ENCODE data around the gene NLRP1.

NLRP1 gene

DNA sequence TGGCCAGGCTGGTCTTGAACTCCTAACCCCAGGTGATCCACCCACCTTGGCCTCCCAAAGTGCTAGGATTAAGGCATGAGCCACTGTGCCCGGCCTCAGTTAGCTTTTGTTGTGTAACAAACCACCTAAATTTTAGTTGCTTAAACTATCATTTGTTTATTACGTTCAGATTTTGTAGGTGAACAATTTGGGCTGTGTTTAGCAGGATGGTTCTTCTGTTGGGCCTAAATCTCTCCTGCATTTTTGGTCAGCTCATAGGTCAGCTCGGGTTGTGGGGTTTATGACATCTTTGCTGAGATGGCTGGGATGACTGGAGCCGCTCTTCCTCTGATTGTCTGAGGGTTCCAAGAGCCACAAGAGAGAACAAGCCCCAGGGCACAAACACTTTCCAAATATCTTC lies 21.1 kb upstream of the NLRP1 start:
- DNase-seq (no peak), ATAC-seq (replicated peaks) (no peak)
- H3K27ac Mint-ChIP-seq = no peak overlapping the region
- H3K36me3 Mint-ChIP-seq = no peaks in the 10 kb centered on the region
- no peaks in the 10 kb centered on the region for H3K4me1 Mint-ChIP-seq
- peaks cover 24 to 49% of the 10 kb centered on the region in 2 donors for H3K27me3 Mint-ChIP-seq
- H3K9me3 Mint-ChIP-seq = no peaks in the 10 kb centered on the region
- no peak overlapping the region for H3K4me3 Mint-ChIP-seq

- Mint-ChIP-seq H3K27ac (no peak overlapping the region), H3K27me3 (peaks cover 47 to 57% of the 10 kb centered on the region in 2 donors), H3K4me3 (no peak overlapping the region), H3K9me3 (no peaks in the 10 kb centered on the region), H3K4me1 (no peaks in the 10 kb centered on the region), H3K36me3 (no peaks in the 10 kb centered on the region)
- ATAC-seq (replicated peaks) (no peak), DNase-seq (no peak)
These were observed 15.7 kb upstream of the NLRP1 start for GRCh38 chr17:5600041-5600440.

GRCh38 chr17:5598457-5598856 lies 14.1 kb upstream of the NLRP1 start:
- no peaks in the 10 kb centered on the region for H3K36me3 Mint-ChIP-seq
- no peak overlapping the region for H3K27ac Mint-ChIP-seq
- ATAC-seq (replicated peaks) (no peak), DNase-seq (no peak)
- no peak overlapping the region for H3K4me3 Mint-ChIP-seq
- H3K9me3 Mint-ChIP-seq = no peaks in the 10 kb centered on the region
- H3K27me3 Mint-ChIP-seq = peaks cover 51 to 63% of the 10 kb centered on the region in 2 donors
- no peaks in the 10 kb centered on the region for H3K4me1 Mint-ChIP-seq

DNA sequence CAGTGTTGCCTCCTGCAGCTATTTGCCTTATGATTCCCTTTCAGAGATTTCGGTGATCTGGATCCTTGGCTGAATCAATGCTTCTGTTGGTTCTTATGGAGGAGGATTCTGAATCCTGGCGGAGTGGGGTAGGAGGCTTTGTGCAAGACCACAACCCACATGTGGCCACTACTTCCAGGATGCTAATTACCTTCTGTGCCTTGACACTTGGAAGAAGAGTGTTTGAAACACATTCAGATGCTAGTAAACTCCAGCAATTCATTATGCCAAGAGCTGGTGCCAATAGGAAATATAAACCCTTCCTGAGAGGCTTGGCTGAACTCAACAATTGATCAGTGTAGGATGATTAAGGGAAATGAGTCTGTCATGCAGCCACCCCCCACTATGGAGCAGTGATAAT lies 12.1 kb upstream of the NLRP1 start:
- Mint-ChIP-seq H3K9me3 (no peaks in the 10 kb centered on the region), H3K4me3 (no peak overlapping the region), H3K27ac (no peak overlapping the region), H3K27me3 (peaks cover 45 to 54% of the 10 kb centered on the region in 2 donors), H3K36me3 (no peaks in the 10 kb centered on the region), H3K4me1 (no peaks in the 10 kb centered on the region)
- no peak for DNase-seq
- no peak for ATAC-seq (replicated peaks)

GRCh38 chr17:5595831-5596230 lies 11.5 kb upstream of the NLRP1 start:
- no peak overlapping the region for H3K4me3 Mint-ChIP-seq
- H3K4me1 Mint-ChIP-seq = no peaks in the 10 kb centered on the region
- no peaks in the 10 kb centered on the region for H3K36me3 Mint-ChIP-seq
- H3K9me3 Mint-ChIP-seq = no peaks in the 10 kb centered on the region
- DNase-seq (no peak), ATAC-seq (replicated peaks) (no peak)
- H3K27ac Mint-ChIP-seq = no peak overlapping the region
- peaks cover 39 to 48% of the 10 kb centered on the region in 2 donors for H3K27me3 Mint-ChIP-seq

GRCh38 chr17:5592382-5592781 lies 8.1 kb upstream of the NLRP1 start:
- Mint-ChIP-seq H3K27me3 (peaks cover 20 to 33% of the 10 kb centered on the region in 2 donors), H3K36me3 (no peaks in the 10 kb centered on the region), H3K4me3 (no peak overlapping the region), H3K9me3 (no peaks in the 10 kb centered on the region), H3K4me1 (peaks cover 2% of the 10 kb centered on the region in 2 donors), H3K27ac (no peak overlapping the region)
- DNase-seq (no peak), ATAC-seq (replicated peaks) (peak in 1 of 2 donors; percentile 47)

DNA sequence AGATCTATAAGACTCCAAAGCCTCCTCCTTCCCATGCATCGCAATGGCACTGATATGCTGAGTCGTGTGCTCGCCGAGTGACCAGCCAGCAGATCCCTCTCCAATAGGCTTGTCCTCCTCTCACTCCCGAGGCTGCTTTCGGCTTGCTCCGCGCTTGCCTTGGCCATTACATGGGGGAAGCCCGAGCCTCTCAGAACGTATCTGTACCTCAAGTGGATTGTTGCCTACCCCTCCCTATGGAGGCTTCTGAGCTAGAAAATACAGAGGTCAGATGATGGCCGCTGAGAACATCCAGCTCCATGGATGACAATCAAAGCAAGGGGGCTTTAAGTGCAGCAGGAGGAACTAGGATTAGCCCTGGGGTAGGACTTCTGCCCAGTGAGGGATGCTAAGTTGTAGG lies 7.7 kb upstream of the NLRP1 start:
- DNase-seq (no peak), ATAC-seq (replicated peaks) (no peak)
- H3K9me3 Mint-ChIP-seq = no peaks in the 10 kb centered on the region
- peaks cover 6% of the 10 kb centered on the region in 2 donors for H3K4me1 Mint-ChIP-seq
- peaks cover 19 to 30% of the 10 kb centered on the region in 2 donors for H3K27me3 Mint-ChIP-seq
- no peak overlapping the region for H3K4me3 Mint-ChIP-seq
- H3K27ac Mint-ChIP-seq = no peak overlapping the region
- H3K36me3 Mint-ChIP-seq = no peaks in the 10 kb centered on the region

DNA sequence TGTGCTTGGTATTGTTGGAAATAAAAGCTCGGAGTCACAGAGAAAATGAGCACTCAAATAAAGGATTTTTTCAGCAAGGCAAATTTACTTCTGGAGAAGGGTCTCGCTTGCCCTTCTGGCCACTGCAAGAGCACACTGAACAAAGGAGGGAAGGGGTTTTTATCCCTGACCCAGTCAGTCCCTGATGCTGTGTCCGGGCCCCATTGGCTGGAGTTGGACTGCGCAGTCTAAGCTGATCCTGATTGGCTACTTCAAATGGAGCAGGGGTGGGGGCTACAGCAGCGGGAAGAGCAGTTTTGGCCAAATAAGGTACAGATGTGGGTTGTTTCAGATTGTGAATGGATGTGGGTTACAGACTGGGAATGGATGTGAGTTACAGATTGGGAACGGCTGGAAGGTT lies 4.3 kb upstream of the NLRP1 start:
- H3K9me3 Mint-ChIP-seq = no peaks in the 10 kb centered on the region
- H3K27ac Mint-ChIP-seq = no peak overlapping the region
- H3K4me3 Mint-ChIP-seq = no peak overlapping the region

DNA sequence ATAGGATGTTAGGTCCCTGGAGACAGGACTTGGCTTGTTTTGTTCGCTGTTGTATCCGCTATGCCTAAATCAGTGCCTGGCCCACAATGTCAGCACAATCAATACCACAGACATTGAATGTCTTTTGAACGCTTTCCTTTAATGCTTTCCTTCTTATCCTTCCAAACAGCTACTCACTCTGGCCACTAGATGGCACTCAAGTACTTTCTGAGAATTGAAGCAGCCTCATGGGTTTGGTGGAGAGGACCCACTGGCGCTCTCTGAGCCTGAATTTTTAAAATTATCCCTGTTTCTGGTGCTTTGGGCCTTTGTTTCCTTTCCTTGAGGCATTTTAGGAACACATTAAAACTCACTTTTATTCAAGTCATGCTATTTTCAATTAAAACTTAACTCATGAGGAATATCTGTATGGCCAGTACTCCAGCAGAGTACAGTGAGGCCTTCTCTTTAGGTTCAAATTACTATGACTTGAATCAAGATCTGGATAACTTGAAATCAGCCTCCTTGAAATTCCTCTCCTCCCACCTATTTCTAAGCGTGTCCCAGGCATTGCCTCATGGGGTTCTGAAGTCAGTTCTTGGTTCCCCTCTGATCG lies 3.2 kb upstream of the NLRP1 start:
- ATAC-seq (replicated peaks) = no peak
- Mint-ChIP-seq H3K9me3 (no peaks in the 10 kb centered on the region), H3K4me3 (peak overlapping the region in 1 of 2 donors; percentile 20), H3K27me3 (no peaks in the 10 kb centered on the region), H3K27ac (peak overlapping the region; percentile 38), H3K4me1 (peaks cover 30 to 42% of the 10 kb centered on the region in 2 donors), H3K36me3 (peaks cover 0 to 2% of the 10 kb centered on the region in 2 donors)
- DNase-seq = no peak

More for the DNA sequence above, 4.3 kb upstream of the NLRP1 start:
- ATAC-seq (replicated peaks) = no peak
- no peak for DNase-seq
- no peaks in the 10 kb centered on the region for H3K36me3 Mint-ChIP-seq
- H3K27me3 Mint-ChIP-seq = peaks cover 0 to 1% of the 10 kb centered on the region in 2 donors
- H3K4me1 Mint-ChIP-seq = peaks cover 22 to 32% of the 10 kb centered on the region in 2 donors

DNA sequence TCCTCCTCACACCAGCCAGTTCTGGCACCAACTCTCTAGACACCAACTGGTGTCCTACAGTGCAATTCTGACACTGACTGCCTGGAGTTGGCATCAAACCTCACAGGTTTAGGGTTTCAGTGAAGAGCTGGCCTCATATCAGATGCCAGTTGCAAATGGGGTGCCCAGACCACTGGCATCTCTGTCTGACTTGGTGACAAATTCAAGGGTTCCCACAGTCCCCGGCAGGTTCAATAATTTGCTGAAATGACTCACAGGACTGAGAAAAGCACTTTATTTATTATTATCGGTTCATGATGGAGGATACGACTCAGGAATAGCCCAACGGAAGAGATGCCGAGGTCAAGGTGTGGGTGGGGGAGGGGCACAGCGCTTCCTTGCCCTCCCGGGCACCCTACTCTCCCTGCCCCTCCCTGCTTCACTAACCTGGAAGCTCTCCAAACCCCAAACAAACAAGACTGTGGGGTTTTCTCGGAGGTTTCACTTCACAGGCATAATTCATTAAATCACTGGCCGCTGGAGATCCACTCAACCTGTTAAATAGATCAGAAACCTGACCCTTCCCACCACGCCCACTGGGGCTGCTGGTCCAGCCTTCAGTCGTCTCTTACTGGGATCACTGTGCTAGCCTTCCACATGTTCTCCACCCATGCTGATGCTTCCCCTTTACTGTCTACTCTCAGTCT lies 1.7 kb upstream of the NLRP1 start:
- ATAC-seq (replicated peaks) (no peak), DNase-seq (no peak)
- Mint-ChIP-seq H3K27me3 (no peaks in the 10 kb centered on the region), H3K36me3 (peaks cover 6 to 14% of the 10 kb centered on the region in 2 donors), H3K4me1 (peaks cover 38 to 58% of the 10 kb centered on the region in 2 donors), H3K27ac (peak overlapping the region; percentile 17), H3K4me3 (no peak overlapping the region), H3K9me3 (no peaks in the 10 kb centered on the region)

GRCh38 chr17:5585287-5585794 lies 1.0 kb upstream of the NLRP1 start:
- Mint-ChIP-seq H3K9me3 (no peaks in the 10 kb centered on the region), H3K27me3 (no peaks in the 10 kb centered on the region), H3K36me3 (peaks cover 6 to 16% of the 10 kb centered on the region in 2 donors), H3K4me1 (peaks cover 39 to 64% of the 10 kb centered on the region in 2 donors), H3K4me3 (no peak overlapping the region), H3K27ac (no peak overlapping the region)
- DNase-seq = no peak
- no peak for ATAC-seq (replicated peaks)

- Mint-ChIP-seq H3K4me1 (peaks cover 41 to 74% of the 10 kb centered on the region in 2 donors), H3K9me3 (no peaks in the 10 kb centered on the region), H3K4me3 (peak overlapping the region; percentile 90 to 97), H3K36me3 (peaks cover 12 to 25% of the 10 kb centered on the region in 2 donors), H3K27ac (peak overlapping the region; percentile 96), H3K27me3 (no peaks in the 10 kb centered on the region)
- DNase-seq (no peak), ATAC-seq (replicated peaks) (peak; percentile 19)
These were observed 605 bp downstream of the NLRP1 start for GRCh38 chr17:5583426-5584382.

DNA sequence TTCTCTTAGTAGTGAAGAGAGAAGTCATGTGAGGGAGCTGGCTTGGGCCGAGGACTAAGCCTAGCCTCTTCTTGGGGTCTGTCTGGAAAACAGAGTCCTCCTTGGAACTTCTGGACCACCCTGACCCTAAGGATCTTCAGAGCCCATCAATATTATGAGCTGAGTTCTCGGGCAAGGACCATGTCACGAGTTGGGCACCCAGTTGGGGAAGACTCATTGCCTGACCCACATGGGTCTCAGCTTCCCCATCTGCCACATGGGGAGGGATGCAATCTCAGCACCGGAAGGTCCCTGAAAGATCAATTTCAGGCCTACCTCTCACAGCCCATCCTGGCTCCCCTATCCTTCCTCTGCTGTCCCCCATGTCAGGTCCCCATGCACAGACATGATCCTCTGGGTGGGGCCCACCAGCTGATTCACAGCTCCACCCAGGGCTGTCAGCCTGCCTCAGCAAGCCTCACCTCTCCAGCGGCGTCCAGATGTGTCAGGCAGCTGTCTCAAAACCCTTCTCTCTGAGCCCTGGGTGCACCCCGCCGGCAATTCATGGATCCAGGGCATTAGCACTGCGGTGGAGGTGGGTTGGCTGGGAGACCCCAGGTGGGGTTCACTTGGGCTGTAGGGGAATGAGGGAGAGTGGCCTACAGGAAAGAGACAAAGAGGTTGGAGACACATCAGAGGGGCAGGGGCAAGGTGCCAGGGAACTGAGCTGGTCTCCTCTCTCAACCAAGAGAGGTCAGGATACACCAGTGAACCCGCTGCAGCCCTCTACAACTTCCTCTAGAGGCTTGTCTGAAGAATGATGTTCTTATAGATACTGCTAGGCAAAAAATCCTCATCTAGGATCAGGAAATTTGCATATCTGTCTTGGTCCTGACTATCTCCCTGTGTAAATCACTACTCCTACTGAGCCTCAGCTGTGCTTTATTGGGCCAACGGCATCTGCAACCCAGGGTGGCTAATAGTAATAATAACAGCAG lies 1.8 kb downstream of the NLRP1 start:
- Mint-ChIP-seq H3K27me3 (no peaks in the 10 kb centered on the region), H3K4me1 (peaks cover 40 to 74% of the 10 kb centered on the region in 2 donors), H3K27ac (peak overlapping the region; percentile 56), H3K36me3 (peaks cover 19 to 35% of the 10 kb centered on the region in 2 donors), H3K9me3 (no peaks in the 10 kb centered on the region), H3K4me3 (peak overlapping the region; percentile 90 to 97)
- DNase-seq (no peak), ATAC-seq (replicated peaks) (no peak)

All from stimulated activated naive B cell treated with anti-CD40 and anti-IgM and Interleukin-4, amounts not matched to agents 10 μg/mL and 1 μg/mL and 100 μg/mL, for 72 hours (primary cell).